GM23338 (cell line): ENCODE data around the gene DIRAS2.

Experiments
- CTCF ChIP-seq, 2 experiments: fragments of 200-600 bp in 1 of 2; sonication (generic) in 1 of 2; conservative IDR thresholded peaks; 2 replicates each; pipeline versions ENCODE4 v1.5.1 to v1.6.1; 2016 to 2017; ENCODE audit warnings: antibody characterized with exemption in 2 of 2, low read depth in 2 of 2, mild to moderate bottlenecking in 2 of 2, moderate library complexity in 1 of 2
- EZH2 ChIP-seq: fragments of 200-600 bp; sonication (generic); IDR thresholded peaks from one replicate; pipeline ENCODE4 v1.8.0; 2017; ENCODE audit warnings: antibody characterized with exemption, mild to moderate bottlenecking, low read depth; ENCODE audit not compliant: unreplicated experiment

DNA sequence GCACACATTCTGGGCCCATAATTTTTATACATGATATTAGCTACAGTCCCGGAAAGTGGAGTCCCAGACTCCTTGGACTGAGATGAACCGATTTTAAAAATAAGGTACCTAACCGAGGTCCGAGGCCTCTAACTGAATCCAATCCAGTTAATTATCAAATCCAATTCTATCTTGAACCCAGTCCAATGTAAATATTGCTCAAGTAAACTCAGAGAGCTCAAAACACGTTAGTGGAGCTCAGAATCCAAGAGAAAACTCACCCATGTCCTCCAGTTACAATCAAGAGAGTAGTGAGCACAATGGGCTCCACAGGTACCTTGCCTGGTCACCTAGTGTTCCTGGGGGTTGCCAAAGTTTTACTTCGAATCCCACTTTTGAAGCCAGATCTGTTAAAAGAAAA lies 37.9 kb upstream of the DIRAS2 start:
- no peak for TF ChIP-seq CTCF (conservative IDR thresholded peaks at IDR 0.05; ENCODE audit: low read depth in 2 of 2)
- no peak for TF ChIP-seq EZH2
